NT2/D1 (cell line): ENCODE results near the gene MAP3K6.
A peak's percentile ranks its signal among the peaks of the same experiment; 100 is the strongest.

Source experiments
- DNase-seq: peaks from one replicate; pipeline ENCODE4 v3.0.0-alpha.2; 2011; ENCODE audit warnings: low read depth, low spot score
- H3K27me3 ChIP-seq: 2 replicates; pipeline ENCODE4 v1.6.0; 2011; ENCODE audit warnings: mild to moderate bottlenecking; ENCODE audit not compliant: insufficient read length, insufficient read depth
- H3K36me3 ChIP-seq: 2 replicates; pipeline ENCODE4 v1.6.1; 2011; ENCODE audit warnings: mild to moderate bottlenecking, low read length, mixed read lengths; ENCODE audit not compliant: insufficient read depth, insufficient read length
- H3K4me1 ChIP-seq: 2 replicates; pipeline ENCODE4 v1.5.1; 2011; ENCODE audit not compliant: insufficient read depth, insufficient read length
- H3K4me3 ChIP-seq: 2 replicates; pipeline ENCODE4 v1.5.1; 2011; ENCODE audit warnings: low read depth; ENCODE audit not compliant: insufficient read length
- H3K9ac ChIP-seq: 2 replicates; pipeline ENCODE4 v1.6.0; 2011; ENCODE audit warnings: low read depth; ENCODE audit not compliant: insufficient read length
- H3K9me3 ChIP-seq: 2 replicates; pipeline ENCODE4 v1.5.1; 2011; ENCODE audit warnings: mild to moderate bottlenecking, low read length; ENCODE audit not compliant: insufficient read depth
- SUZ12 ChIP-seq: IDR thresholded peaks from 2 replicates; pipeline ENCODE4 v1.6.1; 2011; ENCODE audit not compliant: insufficient read length, insufficient read depth; ENCODE audit errors: extremely low read depth
- YY1 ChIP-seq: IDR thresholded peaks from 2 replicates; pipeline ENCODE4 v1.6.1; 2011; ENCODE audit not compliant: insufficient read length, insufficient read depth
- ZNF274 ChIP-seq: IDR thresholded peaks from 2 replicates; pipeline ENCODE4 v1.6.1; 2011; ENCODE audit warnings: mild to moderate bottlenecking, low read depth, low read length

MAP3K6 gene

DNA sequence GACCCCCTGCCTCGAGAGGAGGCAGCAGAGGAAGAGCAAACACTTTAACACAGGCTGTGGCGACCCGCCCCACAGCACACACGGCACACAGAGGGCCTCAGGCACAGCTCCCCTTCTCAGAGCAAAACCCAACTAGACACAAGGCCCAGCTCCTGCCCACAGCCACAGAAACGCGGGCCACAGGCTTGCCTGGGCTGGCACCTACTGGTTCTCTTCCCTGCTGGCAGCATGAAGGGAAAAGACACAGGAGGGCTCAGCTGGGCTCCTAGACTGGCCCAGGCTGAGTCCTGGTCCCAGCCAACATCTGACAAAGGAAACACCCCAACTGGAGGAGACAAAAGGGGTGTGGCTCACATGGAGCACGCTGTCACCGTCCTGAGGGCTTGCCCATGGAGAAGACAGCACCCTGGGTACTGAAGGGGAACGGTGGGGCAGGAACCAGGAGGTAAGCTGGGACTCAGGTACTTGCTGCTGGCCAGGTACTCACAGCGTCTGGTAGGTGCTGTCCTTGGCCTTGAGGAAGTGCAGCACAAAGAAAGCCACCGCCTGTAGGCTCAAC, 12.9 kb upstream of the MAP3K6 start:
- no peak for TF ChIP-seq SUZ12
- TF ChIP-seq ZNF274 = no peak
- TF ChIP-seq YY1 = no peak
- H3K27me3 ChIP-seq = peaks cover 27% of the 10 kb centered on the region
- peak overlapping the region; percentile 47 for H3K9ac ChIP-seq
- peaks cover 14% of the 10 kb centered on the region for H3K4me1 ChIP-seq
- DNase-seq = no peak
- H3K36me3 ChIP-seq = no peaks in the 10 kb centered on the region
- no peaks in the 10 kb centered on the region for H3K9me3 ChIP-seq
- no peak overlapping the region for H3K4me3 ChIP-seq

- no peak for DNase-seq
- Histone ChIP-seq H3K4me1 (peaks cover 16% of the 10 kb centered on the region), H3K9ac (no peak overlapping the region), H3K9me3 (no peaks in the 10 kb centered on the region), H3K27me3 (peaks cover 26% of the 10 kb centered on the region), H3K4me3 (no peak overlapping the region), H3K36me3 (no peaks in the 10 kb centered on the region)
- TF ChIP-seq SUZ12 (no peak), ZNF274 (no peak), YY1 (no peak)
Measured at GRCh38 chr1:27377760-27378495, 11.2 kb upstream of the MAP3K6 start.

DNA sequence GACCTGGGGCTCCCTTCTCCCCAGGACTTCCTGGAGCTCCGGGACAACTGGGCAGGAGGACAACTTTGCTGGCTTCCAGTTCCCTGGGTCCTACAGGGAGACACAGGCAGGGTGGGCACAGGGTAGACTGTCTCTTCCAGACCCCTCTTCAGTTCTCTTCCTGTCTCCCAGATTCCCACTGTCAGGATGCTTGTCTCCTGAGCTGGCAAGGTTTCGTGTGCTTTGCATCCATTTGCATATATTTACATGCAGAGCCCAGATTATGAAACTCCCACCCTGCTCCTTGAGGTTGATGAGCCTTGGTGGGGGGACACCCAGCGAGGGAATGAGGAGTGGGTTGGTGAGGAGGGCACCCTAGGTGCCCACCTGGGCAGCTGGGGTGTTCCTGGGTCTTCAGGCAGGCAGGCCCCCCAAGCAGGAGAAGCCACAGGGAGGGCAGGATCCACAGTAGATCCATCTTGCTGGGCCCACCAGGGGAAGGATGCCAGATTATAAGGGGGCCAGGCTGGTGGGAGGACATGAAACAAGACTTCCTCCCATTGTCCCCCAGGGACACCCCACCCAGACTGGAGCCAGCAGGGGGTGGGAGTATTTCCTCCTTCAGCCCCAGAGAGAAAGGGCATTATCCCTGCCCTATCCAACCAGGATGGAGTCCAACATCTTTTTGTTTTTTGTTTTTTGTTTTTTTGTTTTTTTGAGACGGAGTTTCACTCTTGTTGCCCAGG, 7.8 kb upstream of the MAP3K6 start, which contains the start of gene FCN3:
Gene FCN3, minus strand, starts transcription at position 463 of the 725 bp plus-strand sequence. Its CDS starts 6 bp downstream, at position 457.
- H3K27me3 ChIP-seq = no peaks in the 10 kb centered on the region
- H3K4me1 ChIP-seq = peaks cover 12% of the 10 kb centered on the region
- DNase-seq = no peak
- H3K9me3 ChIP-seq = no peaks in the 10 kb centered on the region
- TF ChIP-seq SUZ12 = no peak
- no peak for TF ChIP-seq ZNF274
- TF ChIP-seq YY1 = no peak
- no peak within 1 kb of the TSS for H3K9ac ChIP-seq
- H3K4me3 ChIP-seq = no peak within 1 kb of the TSS
- no peaks in the 10 kb centered on the region for H3K36me3 ChIP-seq

GRCh38 chr1:27372808-27373690, 6.3 kb upstream of the MAP3K6 start:
- no peaks in the 10 kb centered on the region for H3K27me3 ChIP-seq
- H3K36me3 ChIP-seq = no peaks in the 10 kb centered on the region
- no peak overlapping the region for H3K4me3 ChIP-seq
- H3K9me3 ChIP-seq = no peaks in the 10 kb centered on the region
- no peak overlapping the region for H3K9ac ChIP-seq
- peaks cover 7% of the 10 kb centered on the region for H3K4me1 ChIP-seq
- no peak for DNase-seq
- TF ChIP-seq SUZ12 (no peak), YY1 (no peak), ZNF274 (no peak)

DNA sequence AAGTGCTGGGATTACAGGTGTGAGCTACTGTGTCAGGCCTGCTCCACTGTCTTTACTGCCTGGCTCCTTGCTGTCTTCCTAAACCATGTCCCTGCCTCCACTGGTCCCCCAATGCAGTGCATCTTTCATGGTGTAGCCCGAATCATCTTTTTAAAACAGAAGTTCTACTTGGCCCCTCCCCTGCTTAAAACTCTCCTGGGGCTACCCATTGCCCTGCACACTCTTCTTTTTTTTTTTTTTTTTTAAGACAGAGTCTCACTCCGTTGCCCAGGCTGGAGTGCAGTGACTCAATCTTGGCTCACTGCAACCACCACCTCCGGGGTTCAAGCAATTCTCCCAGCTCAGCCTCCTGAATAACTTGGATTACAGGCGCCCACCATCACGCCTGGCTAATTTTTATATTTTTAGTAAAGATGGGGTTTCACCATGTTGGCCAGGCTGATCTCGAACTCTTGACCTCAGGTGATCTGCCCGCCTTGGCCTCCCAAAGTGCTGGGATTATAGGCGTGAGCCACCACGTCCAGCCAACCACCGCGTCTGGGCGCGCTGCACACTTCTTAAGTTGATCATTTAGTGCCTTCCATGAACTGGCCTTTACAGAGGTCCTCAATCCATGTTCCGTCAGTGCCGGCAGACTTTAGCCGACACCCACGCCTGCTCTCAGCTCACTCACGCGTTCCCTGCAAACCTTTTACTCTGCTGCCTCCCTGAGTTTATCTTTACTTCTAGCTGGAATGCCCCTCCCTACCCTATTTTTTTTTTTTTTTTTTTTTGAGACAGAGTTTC, 5.5 kb upstream of the MAP3K6 start:
- no peak for DNase-seq
- H3K27me3 ChIP-seq = no peaks in the 10 kb centered on the region
- no peaks in the 10 kb centered on the region for H3K36me3 ChIP-seq
- no peak overlapping the region for H3K4me3 ChIP-seq
- H3K9ac ChIP-seq = no peak overlapping the region
- TF ChIP-seq ZNF274 (no peak), SUZ12 (no peak), YY1 (no peak)
- H3K4me1 ChIP-seq = peaks cover 12% of the 10 kb centered on the region
- no peaks in the 10 kb centered on the region for H3K9me3 ChIP-seq

DNA sequence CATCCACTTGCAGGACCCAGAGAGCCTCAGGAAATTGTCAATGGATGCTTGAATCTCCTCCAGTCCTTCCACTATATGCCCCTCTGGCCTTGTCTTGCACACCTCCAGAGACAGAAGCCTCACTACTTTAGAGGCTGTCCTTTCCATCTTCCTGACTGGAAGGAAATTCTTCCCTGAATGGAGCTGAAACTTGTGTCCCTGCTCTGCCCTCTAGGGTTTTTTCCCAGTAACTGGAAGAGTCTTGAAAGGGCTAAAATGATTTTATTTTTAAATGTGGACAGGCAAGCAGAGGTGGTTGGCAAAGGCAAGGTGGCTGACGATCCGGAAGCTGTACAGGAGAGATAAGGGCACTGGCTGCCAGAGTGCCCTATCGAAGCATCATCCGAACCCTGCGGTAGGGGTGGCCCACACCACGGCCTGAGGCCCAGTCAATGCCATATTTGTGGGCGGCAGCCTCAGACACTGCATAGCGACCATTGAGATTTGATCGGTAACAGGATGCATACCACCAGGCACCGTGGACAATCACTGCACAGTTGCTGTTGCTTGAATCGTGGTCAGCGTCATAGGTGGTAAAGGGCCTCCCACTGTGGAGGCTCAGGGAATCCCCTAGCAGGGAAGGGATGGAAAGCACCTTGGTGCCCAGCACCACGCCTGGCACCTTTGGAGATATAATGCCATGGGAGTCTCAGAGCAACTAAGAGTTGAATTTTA, 2.3 kb upstream of the MAP3K6 start:
- H3K4me1 ChIP-seq = peaks cover 28% of the 10 kb centered on the region
- H3K9me3 ChIP-seq = no peaks in the 10 kb centered on the region
- DNase-seq = no peak
- no peaks in the 10 kb centered on the region for H3K27me3 ChIP-seq
- no peaks in the 10 kb centered on the region for H3K36me3 ChIP-seq
- H3K9ac ChIP-seq = peak overlapping the region; percentile 47
- TF ChIP-seq SUZ12 (no peak), ZNF274 (no peak), YY1 (no peak)
- H3K4me3 ChIP-seq = no peak overlapping the region
